Type B pancreatic cell (in vitro differentiated cells): Measurements from ENCODE around the gene HLA-E. TPM values are rescaled to one million over a fixed set of nuclear protein-coding genes. Genes with fewer than 3 reads are reported as not detected.
A peak's percentile ranks its signal among the peaks of the same experiment; 100 is the strongest.

Experiments
- DNase-seq: peaks from one replicate; pipeline ENCODE4 v3.0.0; 2021; ENCODE audit warnings: mixed read lengths; ENCODE audit not compliant: unreplicated experiment; ENCODE audit errors: extremely low spot score
- H3K27ac Mint-ChIP-seq: 2 replicates; pipeline ENCODE4 v1.8.0; 2021; ENCODE audit warnings: mild to moderate bottlenecking, mixed read lengths
- H3K27me3 Mint-ChIP-seq: 2 replicates; pipeline ENCODE4 v1.8.0; 2021; ENCODE audit warnings: mixed read lengths
- H3K36me3 Mint-ChIP-seq: 2 replicates; pipeline ENCODE4 v1.8.0; 2021; ENCODE audit warnings: mixed read lengths
- H3K4me1 Mint-ChIP-seq: one replicate; pipeline ENCODE4 v1.8.0; 2021; ENCODE audit warnings: mixed read lengths; ENCODE audit not compliant: unreplicated experiment
- H3K4me3 Mint-ChIP-seq: 2 replicates; pipeline ENCODE4 v1.8.0; 2021; ENCODE audit warnings: mild to moderate bottlenecking, mixed read lengths
- H3K9me3 Mint-ChIP-seq: 2 replicates; pipeline ENCODE4 v1.8.0; 2021; ENCODE audit warnings: mixed read lengths
- total RNA-seq: library from RNA; stranded (reverse); gene quantifications from 2 replicates; pipeline ENCODE4 v1.2.1, GENCODE V29; 2021; ENCODE audit warnings: low replicate concordance
- TF ChIP-seq, protein P1 (sequence below): fragments of 200-600 bp; sonication (generic); conservative IDR thresholded peaks from 2 replicates; pipeline ENCODE4 v1.5.0; 2021; ENCODE audit warnings: antibody characterized with exemption, mild to moderate bottlenecking

Gene HLA-E
- total RNA-seq, 1 donor from 2014 or later = 50.8 TPM

DNA sequence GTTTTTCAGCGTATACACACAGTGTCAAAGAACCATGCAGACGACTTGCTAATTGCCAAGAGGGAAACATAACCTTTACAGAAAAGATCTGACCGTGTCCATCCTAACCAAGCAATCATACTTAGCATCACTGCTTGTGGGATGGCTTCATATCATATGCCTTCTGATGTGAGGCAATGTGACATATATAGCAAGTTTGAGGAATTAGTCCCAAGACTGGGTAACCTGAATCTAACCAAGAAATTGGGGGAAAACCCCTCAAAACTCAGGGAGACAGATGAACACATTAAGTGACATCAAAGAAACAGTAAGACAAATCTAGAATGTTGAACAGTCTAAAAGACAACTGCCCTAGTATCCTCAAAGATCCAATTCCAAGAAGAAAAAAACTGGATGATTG lies 48.6 kb downstream of the HLA-E start:
- no peak for DNase-seq
- H3K4me1 Mint-ChIP-seq = peaks cover 5% of the 10 kb centered on the region
- TF ChIP-seq, protein P1, sequence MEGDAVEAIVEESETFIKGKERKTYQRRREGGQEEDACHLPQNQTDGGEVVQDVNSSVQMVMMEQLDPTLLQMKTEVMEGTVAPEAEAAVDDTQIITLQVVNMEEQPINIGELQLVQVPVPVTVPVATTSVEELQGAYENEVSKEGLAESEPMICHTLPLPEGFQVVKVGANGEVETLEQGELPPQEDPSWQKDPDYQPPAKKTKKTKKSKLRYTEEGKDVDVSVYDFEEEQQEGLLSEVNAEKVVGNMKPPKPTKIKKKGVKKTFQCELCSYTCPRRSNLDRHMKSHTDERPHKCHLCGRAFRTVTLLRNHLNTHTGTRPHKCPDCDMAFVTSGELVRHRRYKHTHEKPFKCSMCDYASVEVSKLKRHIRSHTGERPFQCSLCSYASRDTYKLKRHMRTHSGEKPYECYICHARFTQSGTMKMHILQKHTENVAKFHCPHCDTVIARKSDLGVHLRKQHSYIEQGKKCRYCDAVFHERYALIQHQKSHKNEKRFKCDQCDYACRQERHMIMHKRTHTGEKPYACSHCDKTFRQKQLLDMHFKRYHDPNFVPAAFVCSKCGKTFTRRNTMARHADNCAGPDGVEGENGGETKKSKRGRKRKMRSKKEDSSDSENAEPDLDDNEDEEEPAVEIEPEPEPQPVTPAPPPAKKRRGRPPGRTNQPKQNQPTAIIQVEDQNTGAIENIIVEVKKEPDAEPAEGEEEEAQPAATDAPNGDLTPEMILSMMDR = no peak
- no peaks in the 10 kb centered on the region for H3K9me3 Mint-ChIP-seq
- H3K27me3 Mint-ChIP-seq = peaks cover 13% of the 10 kb centered on the region
- H3K27ac Mint-ChIP-seq = no peak overlapping the region
- H3K4me3 Mint-ChIP-seq = no peak overlapping the region
- H3K36me3 Mint-ChIP-seq = no peaks in the 10 kb centered on the region

DNA sequence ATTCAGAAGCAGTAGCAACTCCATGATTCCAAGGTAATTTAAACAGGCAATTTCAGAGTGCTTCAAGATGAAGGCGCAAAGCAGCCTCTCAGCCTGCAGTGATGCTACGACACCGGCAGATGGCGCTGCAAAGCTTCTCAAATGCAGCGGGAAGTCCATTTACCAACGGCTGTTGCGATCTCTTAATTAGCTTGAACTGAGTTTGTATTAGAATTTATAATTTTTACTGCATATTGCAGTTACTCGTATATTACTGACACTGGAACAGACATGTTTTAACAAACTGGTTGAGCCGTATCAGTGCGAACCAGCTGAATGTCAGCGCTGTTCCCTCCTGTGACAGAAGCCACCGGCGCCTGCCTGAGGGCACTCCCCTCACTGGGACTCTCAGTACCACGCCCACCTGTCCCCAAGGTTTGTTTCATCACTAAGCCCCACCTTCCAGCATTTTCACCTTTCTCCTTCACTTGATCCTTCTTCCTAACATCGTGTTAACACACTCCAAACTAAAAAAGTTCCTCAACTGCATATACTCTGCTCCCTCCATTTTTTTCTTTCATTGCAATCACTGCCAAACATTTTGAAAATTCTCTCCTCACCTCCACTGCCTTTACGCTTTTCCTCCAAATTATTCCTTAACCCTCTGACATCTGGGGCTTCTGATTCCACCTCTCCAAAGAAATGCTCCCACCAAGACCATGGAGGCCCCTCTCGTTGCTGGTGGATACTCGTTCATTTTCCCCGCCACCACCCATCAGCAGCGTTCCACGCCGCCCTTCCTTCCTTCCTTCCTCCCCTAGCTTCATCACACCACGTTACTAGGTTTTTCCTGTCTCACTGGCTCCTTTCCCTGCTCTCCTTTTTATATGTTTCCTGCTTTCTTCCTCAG lies 52.5 kb downstream of the HLA-E start:
- Mint-ChIP-seq H3K36me3 (no peaks in the 10 kb centered on the region), H3K9me3 (no peaks in the 10 kb centered on the region), H3K27me3 (peaks cover 11% of the 10 kb centered on the region), H3K27ac (peak overlapping the region; percentile 8), H3K4me3 (peak overlapping the region; percentile 72), H3K4me1 (peaks cover 5% of the 10 kb centered on the region)
- peak; percentile 79 for DNase-seq
- TF ChIP-seq, protein P1 = peak; percentile 100

DNA sequence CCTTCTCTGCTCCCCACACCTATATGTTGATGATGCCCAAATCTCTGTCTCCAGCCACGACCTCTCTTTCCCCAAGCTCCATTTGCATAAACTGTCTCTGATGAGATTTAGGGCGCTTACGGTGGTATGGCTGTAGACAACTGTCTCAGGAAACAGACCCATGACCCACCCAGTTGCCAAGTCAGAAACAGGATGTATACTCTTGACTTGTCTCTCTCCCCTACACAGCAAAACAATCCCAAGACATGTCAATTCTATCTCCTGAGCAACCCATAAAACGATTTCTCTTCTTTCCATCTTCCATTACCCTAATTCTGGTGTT lies 53.1 kb downstream of the HLA-E start:
- no peak overlapping the region for H3K27ac Mint-ChIP-seq
- no peaks in the 10 kb centered on the region for H3K36me3 Mint-ChIP-seq
- peaks cover 5% of the 10 kb centered on the region for H3K4me1 Mint-ChIP-seq
- no peaks in the 10 kb centered on the region for H3K9me3 Mint-ChIP-seq
- TF ChIP-seq, protein P1 = no peak
- no peak for DNase-seq
- peaks cover 11% of the 10 kb centered on the region for H3K27me3 Mint-ChIP-seq
- peak overlapping the region; percentile 72 for H3K4me3 Mint-ChIP-seq

DNA sequence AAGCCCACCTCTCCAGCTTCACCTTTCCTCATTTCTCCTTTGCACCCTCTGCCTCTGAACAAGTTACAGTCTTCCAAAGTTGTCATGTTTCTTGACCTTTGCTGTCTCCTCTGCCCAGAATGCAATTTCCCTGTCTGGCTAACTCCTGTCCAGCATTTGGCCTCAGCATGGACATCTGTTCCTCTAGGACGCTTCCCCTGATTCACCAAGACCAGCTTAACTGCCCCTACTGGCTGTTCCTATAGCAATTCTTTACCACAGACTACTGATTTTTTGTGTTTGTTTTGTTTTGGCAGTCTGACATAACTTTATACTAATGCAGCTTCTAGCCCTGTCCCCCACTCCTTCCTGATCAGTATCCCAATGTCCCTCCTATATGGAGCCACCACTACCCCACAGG lies 53.6 kb downstream of the HLA-E start:
- TF ChIP-seq, protein P1 = peak; percentile 36
- Mint-ChIP-seq H3K9me3 (no peaks in the 10 kb centered on the region), H3K27ac (no peak overlapping the region), H3K27me3 (peaks cover 11% of the 10 kb centered on the region), H3K36me3 (no peaks in the 10 kb centered on the region), H3K4me1 (peaks cover 5% of the 10 kb centered on the region), H3K4me3 (peak overlapping the region; percentile 24)
- no peak for DNase-seq

Other genes with a start within 250 kb of the HLA-E start
- 13.7 and 16.4 TPM in 2 replicates for gene TRIM39, start 162.6 kb upstream of the HLA-E start, total RNA-seq
- gene RPP21, start 144.4 kb upstream of the HLA-E start, total RNA-seq = 41.2 and 49.6 TPM in 2 replicates
- 59.3 and 67.1 TPM in 2 replicates for gene GNL1, start 67.0 kb downstream of the HLA-E start, total RNA-seq
- 10.7 and 32.5 TPM in 2 replicates for gene PRR3, start 67.8 kb downstream of the HLA-E start, total RNA-seq
- gene ABCF1, start 81.9 kb downstream of the HLA-E start, total RNA-seq = 64.2 and 69.2 TPM in 2 replicates
- gene PPP1R10, start 127.7 kb downstream of the HLA-E start, total RNA-seq = 84.3 and 116 TPM in 2 replicates
- gene MRPS18B, start 128.3 kb downstream of the HLA-E start, total RNA-seq = 39.8 and 45.3 TPM in 2 replicates
- 23.1 and 47.0 TPM in 2 replicates for gene ATAT1, start 137.4 kb downstream of the HLA-E start, total RNA-seq
- 16.0 and 27.1 TPM in 2 replicates for gene C6orf136, start 157.6 kb downstream of the HLA-E start, total RNA-seq
- 29.0 and 29.6 TPM in 2 replicates for gene DHX16, start 183.5 kb downstream of the HLA-E start, total RNA-seq
- 16.8 and 33.1 TPM in 2 replicates for gene PPP1R18, start 197.1 kb downstream of the HLA-E start, total RNA-seq
- gene NRM, start 201.5 kb downstream of the HLA-E start, total RNA-seq = 21.8 and 48.9 TPM in 2 replicates
- gene MDC1, start 227.8 kb downstream of the HLA-E start, total RNA-seq = 30.1 and 71.3 TPM in 2 replicates
- gene TUBB, start 230.8 kb downstream of the HLA-E start, total RNA-seq = 560 and 1,225 TPM in 2 replicates